Astrocyte (in vitro differentiated cells and primary cell): Measurements from ENCODE around the gene PAFAH1B1. TPM values are rescaled to one million over a fixed set of nuclear protein-coding genes. Genes with fewer than 3 reads are reported as not detected.

ENCODE experiments used
- DNase-seq: peaks from one replicate; pipeline ENCODE4 v3.0.0-alpha.2; 2010; ENCODE audit warnings: low read depth
- FAIRE-seq: peaks from 2 replicates; lab custom pipeline; 2011; peaks lifted over from hg19 to GRCh38; lab: Jason Lieb, UNC
- H2AFZ ChIP-seq: 2 replicates; pipeline ENCODE4 v1.6.0; 2012; ENCODE audit warnings: low read depth, low read length, inconsistent platforms
- H3K27ac ChIP-seq: 2 replicates; pipeline ENCODE4 v1.5.1; 2011; ENCODE audit warnings: low read depth, low read length, inconsistent platforms
- H3K27me3 ChIP-seq: 2 replicates; pipeline ENCODE4 v1.6.0; 2011; ENCODE audit warnings: low read length, inconsistent platforms; ENCODE audit not compliant: insufficient read depth
- H3K36me3 ChIP-seq: 2 replicates; pipeline ENCODE4 v1.5.1; 2011; ENCODE audit warnings: low read length, inconsistent platforms; ENCODE audit not compliant: insufficient read depth
- H3K4me1 ChIP-seq: 2 replicates; pipeline ENCODE4 v1.5.1; 2011; ENCODE audit warnings: low read length, inconsistent platforms; ENCODE audit not compliant: insufficient read depth
- H3K4me2 ChIP-seq: 2 replicates; pipeline ENCODE4 v1.6.0; 2012; ENCODE audit warnings: low read length, inconsistent platforms
- H3K4me3 ChIP-seq: 2 replicates; pipeline ENCODE4 v1.5.1; 2011; ENCODE audit warnings: low read depth, mild to moderate bottlenecking, low read length, inconsistent platforms; ENCODE audit not compliant: insufficient read depth
- H3K79me2 ChIP-seq: 2 replicates; pipeline ENCODE4 v1.6.0; 2012; ENCODE audit warnings: mild to moderate bottlenecking, low read length, inconsistent platforms; ENCODE audit not compliant: insufficient read depth
- H3K9ac ChIP-seq: 2 replicates; pipeline ENCODE4 v1.6.0; 2012; ENCODE audit warnings: mild to moderate bottlenecking, low read length, inconsistent platforms
- H3K9me3 ChIP-seq: 2 replicates; pipeline ENCODE4 v1.5.1; 2012; ENCODE audit warnings: low read depth, mild to moderate bottlenecking, low read length, inconsistent platforms; ENCODE audit not compliant: insufficient read depth
- H4K20me1 ChIP-seq: 2 replicates; pipeline ENCODE4 v1.6.0; 2012; ENCODE audit warnings: low read length, inconsistent platforms; ENCODE audit not compliant: insufficient read depth
- H3K27ac Mint-ChIP-seq: one replicate; pipeline ENCODE4 v1.8.0; 2021; ENCODE audit warnings: mild to moderate bottlenecking, mixed read lengths; ENCODE audit not compliant: unreplicated experiment
- H3K27me3 Mint-ChIP-seq: one replicate; pipeline ENCODE4 v1.8.0; 2021; ENCODE audit warnings: low read depth, mixed read lengths; ENCODE audit not compliant: unreplicated experiment
- H3K36me3 Mint-ChIP-seq: one replicate; pipeline ENCODE4 v1.8.0; 2021; ENCODE audit warnings: low read depth, mixed read lengths; ENCODE audit not compliant: unreplicated experiment
- H3K4me1 Mint-ChIP-seq: one replicate; pipeline ENCODE4 v1.8.0; 2021; ENCODE audit warnings: low read depth, mixed read lengths; ENCODE audit not compliant: unreplicated experiment
- H3K4me3 Mint-ChIP-seq: one replicate; pipeline ENCODE4 v1.8.0; 2021; ENCODE audit warnings: mild to moderate bottlenecking, moderate library complexity, mixed read lengths; ENCODE audit not compliant: unreplicated experiment
- H3K9me3 Mint-ChIP-seq: one replicate; pipeline ENCODE4 v1.8.0; 2021; ENCODE audit warnings: mild to moderate bottlenecking, mixed read lengths; ENCODE audit not compliant: unreplicated experiment
- CTCF ChIP-seq: IDR thresholded peaks from 2 replicates; pipeline ENCODE4 v1.5.1; 2011; ENCODE audit warnings: low read depth, mild to moderate bottlenecking, inconsistent platforms, low read length, moderate library complexity; ENCODE audit not compliant: insufficient read depth
- EZH2 ChIP-seq: IDR thresholded peaks from 2 replicates; pipeline ENCODE4 v1.6.1; 2012; ENCODE audit warnings: mild to moderate bottlenecking, low read length, inconsistent platforms; ENCODE audit not compliant: insufficient read depth
- total RNA-seq: library from RNA; stranded (reverse); gene quantifications from 2 replicates; pipeline ENCODE4 v1.2.1, GENCODE V29; 2021

PAFAH1B1 gene
- total RNA-seq, 1 donor from 2014 or later: 195 TPM

- Histone ChIP-seq H3K27ac (no peak overlapping the region), H3K9ac (no peak overlapping the region), H3K4me2 (no peak overlapping the region), H4K20me1 (peaks cover 19% of the 10 kb centered on the region), H3K9me3 (no peaks in the 10 kb centered on the region), H3K27me3 (no peaks in the 10 kb centered on the region), H3K4me1 (peaks cover 11% of the 10 kb centered on the region), H2AFZ (no peak overlapping the region), H3K79me2 (peaks cover 23% of the 10 kb centered on the region), H3K4me3 (no peak overlapping the region), H3K36me3 (no peaks in the 10 kb centered on the region)
- no peak overlapping the region for H3K4me3 Mint-ChIP-seq
- no peak for FAIRE-seq
- no peaks in the 10 kb centered on the region for H3K27me3 Mint-ChIP-seq
- DNase-seq: no peak
- TF ChIP-seq CTCF: no peak
- no peak for TF ChIP-seq EZH2
- H3K27ac Mint-ChIP-seq: no peak overlapping the region
- H3K9me3 Mint-ChIP-seq: no peaks in the 10 kb centered on the region
- H3K4me1 Mint-ChIP-seq: peaks cover 2% of the 10 kb centered on the region
- no peaks in the 10 kb centered on the region for H3K36me3 Mint-ChIP-seq
Measured at GRCh38 chr17:2591040-2591640, 2.3 kb upstream of the PAFAH1B1 start.

GRCh38 chr17:2593821-2594721, 617 bp downstream of the PAFAH1B1 start:
- Histone ChIP-seq H3K9me3 (no peaks in the 10 kb centered on the region), H3K4me3 (peak overlapping the region; percentile 90), H3K4me2 (peak overlapping the region; percentile 91), H3K36me3 (no peaks in the 10 kb centered on the region), H3K79me2 (peaks cover 52% of the 10 kb centered on the region), H3K27ac (peak overlapping the region; percentile 93), H4K20me1 (peaks cover 48% of the 10 kb centered on the region), H3K4me1 (peaks cover 18% of the 10 kb centered on the region), H3K27me3 (no peaks in the 10 kb centered on the region), H3K9ac (peak overlapping the region; percentile 93), H2AFZ (peak overlapping the region; percentile 36)
- Mint-ChIP-seq H3K4me3 (peak overlapping the region; percentile 98), H3K4me1 (peaks cover 19% of the 10 kb centered on the region), H3K9me3 (no peaks in the 10 kb centered on the region), H3K36me3 (no peaks in the 10 kb centered on the region), H3K27me3 (no peaks in the 10 kb centered on the region), H3K27ac (peak overlapping the region; percentile 89)
- TF ChIP-seq EZH2: no peak
- no peak for TF ChIP-seq CTCF
- FAIRE-seq (no peak), DNase-seq (peak; percentile 53)
